ENCODE results near the gene LGALS4.
A peak's percentile ranks its signal among the peaks of the same experiment; 100 is the strongest.
"Not testable (repeated sequence)": the region's sequence is repeated elsewhere in the genome, so short reads cannot be mapped to it uniquely, and the experiment has no call there.

Gene LGALS4

DNA sequence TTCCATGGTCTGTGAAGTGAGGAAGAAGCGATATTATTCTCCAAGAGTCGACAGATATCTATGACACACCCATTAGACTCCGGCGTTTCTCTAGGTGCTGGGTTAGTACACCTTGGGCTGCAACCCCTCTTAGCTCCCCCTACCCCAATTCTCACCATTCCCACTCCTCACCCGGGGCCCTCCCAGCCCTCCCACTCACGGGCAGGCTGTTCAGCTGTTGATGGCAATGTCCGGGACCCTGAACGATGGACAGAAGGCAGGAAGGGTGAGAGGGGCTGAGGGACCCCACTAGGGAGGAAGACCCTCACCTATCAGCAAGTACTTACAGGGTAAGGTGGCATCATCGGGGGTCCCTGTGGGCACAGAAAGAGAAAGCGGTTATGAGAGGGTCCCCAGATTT lies 9.2 kb downstream of the LGALS4 start:
- Histone ChIP-seq H3K9me3 (ENCODE audit: control insufficient read depth, insufficient read depth, low read depth, low read length) (peaks cover 9% of the 10 kb centered on the region; the same call in 1 of the 2 replicates), H3K27ac (ENCODE audit: low read depth, low read length) (no peak overlapping the region), H3K9ac (ENCODE audit: low read length) (no peak overlapping the region), H3K4me3 (ENCODE audit: low read depth, low read length) (no peak overlapping the region), H3K4me1 (ENCODE audit: control insufficient read depth, insufficient read depth, low read length) (no peaks in the 10 kb centered on the region), H3K27me3 (ENCODE audit: control insufficient read depth, insufficient read depth, low read length) (no peaks in the 10 kb centered on the region), H3K36me3 (ENCODE audit: control insufficient read depth, insufficient read depth, low read length) (no peaks in the 10 kb centered on the region)

GRCh38 chr19:38801359-38802095 lies 11.2 kb downstream of the LGALS4 start:
- H3K9me3 ChIP-seq (ENCODE audit: control insufficient read depth, insufficient read depth, low read depth, low read length): 0 out of 2 replicates have a peak, but pooled peaks cover 5% of the 10 kb centered on the region
- H3K36me3 ChIP-seq (ENCODE audit: control insufficient read depth, insufficient read depth, low read length): no peaks in the 10 kb centered on the region
- no peaks in the 10 kb centered on the region for H3K27me3 ChIP-seq (ENCODE audit: control insufficient read depth, insufficient read depth, low read length)
- H3K4me1 ChIP-seq (ENCODE audit: control insufficient read depth, insufficient read depth, low read length): no peaks in the 10 kb centered on the region
- no peak overlapping the region for H3K9ac ChIP-seq (ENCODE audit: low read length)
- no peak overlapping the region for H3K4me3 ChIP-seq (ENCODE audit: low read depth, low read length)
- no peak overlapping the region for H3K27ac ChIP-seq (ENCODE audit: low read depth, low read length)

GRCh38 chr19:38800577-38801347 lies 12.0 kb downstream of the LGALS4 start:
- Histone ChIP-seq H3K4me1 (ENCODE audit: control insufficient read depth, insufficient read depth, low read length) (no peaks in the 10 kb centered on the region), H3K27ac (ENCODE audit: low read depth, low read length) (no peak overlapping the region), H3K36me3 (ENCODE audit: control insufficient read depth, insufficient read depth, low read length) (no peaks in the 10 kb centered on the region), H3K9ac (ENCODE audit: low read length) (no peak overlapping the region), H3K4me3 (ENCODE audit: low read depth, low read length) (no peak overlapping the region), H3K9me3 (ENCODE audit: control insufficient read depth, insufficient read depth, low read depth, low read length) (0 out of 2 replicates have a peak, but pooled peaks cover 5% of the 10 kb centered on the region), H3K27me3 (ENCODE audit: control insufficient read depth, insufficient read depth, low read length) (no peaks in the 10 kb centered on the region)

- Histone ChIP-seq H3K27me3 (ENCODE audit: control insufficient read depth, insufficient read depth, low read length) (no peaks in the 10 kb centered on the region), H3K4me1 (ENCODE audit: control insufficient read depth, insufficient read depth, low read length) (no peaks in the 10 kb centered on the region), H3K9me3 (ENCODE audit: control insufficient read depth, insufficient read depth, low read depth, low read length) (0 out of 2 replicates have a peak, but pooled peaks cover 5% of the 10 kb centered on the region), H3K36me3 (ENCODE audit: control insufficient read depth, insufficient read depth, low read length) (no peaks in the 10 kb centered on the region), H3K9ac (ENCODE audit: low read length) (no peak overlapping the region), H3K4me3 (ENCODE audit: low read depth, low read length) (no peak overlapping the region), H3K27ac (ENCODE audit: low read depth, low read length) (no peak overlapping the region)
Measured at GRCh38 chr19:38799104-38799503, 13.6 kb downstream of the LGALS4 start.

DNA sequence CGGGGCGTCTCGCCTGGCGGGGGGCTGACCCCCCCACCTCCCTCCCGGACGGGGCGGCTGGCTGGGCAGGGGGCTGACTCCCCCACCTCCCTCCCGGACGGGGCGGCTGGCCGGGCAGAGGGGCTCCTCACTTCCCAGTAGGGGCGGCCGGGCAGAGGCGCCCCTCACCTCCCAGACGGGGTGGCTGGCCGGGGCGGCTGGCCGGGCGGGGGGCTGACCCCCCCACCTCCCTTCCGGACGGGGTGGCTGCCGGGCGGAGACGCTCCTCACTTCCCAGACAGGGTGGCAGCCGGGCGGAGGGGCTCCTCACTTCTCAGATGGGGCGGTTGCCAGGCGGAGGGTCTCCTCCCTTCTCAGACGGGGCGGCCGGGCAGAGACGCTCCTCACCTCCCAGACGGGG lies 15.0 kb downstream of the LGALS4 start:
- not testable (repeated sequence) for H3K27ac ChIP-seq (ENCODE audit: low read depth, low read length); H3K4me1 ChIP-seq (ENCODE audit: control insufficient read depth, insufficient read depth, low read length); H3K9ac ChIP-seq (ENCODE audit: low read length); H3K36me3 ChIP-seq (ENCODE audit: control insufficient read depth, insufficient read depth, low read length); H3K27me3 ChIP-seq (ENCODE audit: control insufficient read depth, insufficient read depth, low read length); H3K9me3 ChIP-seq (ENCODE audit: control insufficient read depth, insufficient read depth, low read depth, low read length); H3K4me3 ChIP-seq (ENCODE audit: low read depth, low read length)

GRCh38 chr19:38796154-38796553 lies 16.6 kb downstream of the LGALS4 start:
- Histone ChIP-seq H3K36me3 (ENCODE audit: control insufficient read depth, insufficient read depth, low read length) (no peaks in the 10 kb centered on the region), H3K27ac (ENCODE audit: low read depth, low read length) (no peak overlapping the region)

GRCh38 chr19:38795549-38795948 lies 17.2 kb downstream of the LGALS4 start:
- no peaks in the 10 kb centered on the region for H3K36me3 ChIP-seq (ENCODE audit: control insufficient read depth, insufficient read depth, low read length)
- no peak overlapping the region for H3K4me3 ChIP-seq (ENCODE audit: low read depth, low read length)
- H3K27me3 ChIP-seq (ENCODE audit: control insufficient read depth, insufficient read depth, low read length): no peaks in the 10 kb centered on the region
- H3K27ac ChIP-seq (ENCODE audit: low read depth, low read length): no peak overlapping the region
- H3K9ac ChIP-seq (ENCODE audit: low read length): no peak overlapping the region
- H3K9me3 ChIP-seq (ENCODE audit: control insufficient read depth, insufficient read depth, low read depth, low read length): 0 out of 2 replicates have a peak, but pooled peaks cover 5% of the 10 kb centered on the region
- H3K4me1 ChIP-seq (ENCODE audit: control insufficient read depth, insufficient read depth, low read length): no peaks in the 10 kb centered on the region; the same call in 1 of the 2 replicates

More at GRCh38 chr19:38796154-38796553, 16.6 kb downstream of the LGALS4 start:
- H3K27me3 ChIP-seq (ENCODE audit: control insufficient read depth, insufficient read depth, low read length): no peaks in the 10 kb centered on the region
- H3K4me3 ChIP-seq (ENCODE audit: low read depth, low read length): no peak overlapping the region
- 0 out of 2 replicates have a peak, but pooled peaks cover 5% of the 10 kb centered on the region for H3K9me3 ChIP-seq (ENCODE audit: control insufficient read depth, insufficient read depth, low read depth, low read length)
- no peaks in the 10 kb centered on the region; the same call in 1 of the 2 replicates for H3K4me1 ChIP-seq (ENCODE audit: control insufficient read depth, insufficient read depth, low read length)
- H3K9ac ChIP-seq (ENCODE audit: low read length): no peak overlapping the region

DNA sequence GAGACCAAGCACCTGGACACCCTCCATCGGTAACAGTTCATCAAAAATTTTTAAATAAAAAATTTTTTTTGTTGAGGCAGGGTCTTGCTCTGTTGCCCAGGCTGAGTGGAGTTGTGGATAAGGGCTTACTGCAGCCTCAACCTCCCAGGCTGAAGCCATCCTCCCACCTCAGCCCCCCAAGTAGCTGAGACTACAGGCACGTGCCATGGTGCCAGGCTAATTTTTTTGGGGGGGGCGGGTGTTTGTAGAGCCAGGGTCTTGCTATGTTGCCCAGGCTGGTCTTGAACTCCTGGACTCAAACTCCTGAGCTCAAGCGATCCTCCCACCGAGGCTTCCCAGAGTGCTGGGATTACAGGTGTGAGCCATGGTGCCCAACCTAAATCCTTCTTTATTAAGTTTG lies 19.1 kb downstream of the LGALS4 start:
- Histone ChIP-seq H3K27ac (ENCODE audit: low read depth, low read length) (no peak overlapping the region), H3K27me3 (ENCODE audit: control insufficient read depth, insufficient read depth, low read length) (no peaks in the 10 kb centered on the region), H3K9me3 (ENCODE audit: control insufficient read depth, insufficient read depth, low read depth, low read length) (no peaks in the 10 kb centered on the region), H3K4me3 (ENCODE audit: low read depth, low read length) (no peak overlapping the region), H3K36me3 (ENCODE audit: control insufficient read depth, insufficient read depth, low read length) (no peaks in the 10 kb centered on the region), H3K4me1 (ENCODE audit: control insufficient read depth, insufficient read depth, low read length) (peaks cover 1% of the 10 kb centered on the region), H3K9ac (ENCODE audit: low read length) (no peak overlapping the region)

- Histone ChIP-seq H3K36me3 (ENCODE audit: control insufficient read depth, insufficient read depth, low read length) (no peaks in the 10 kb centered on the region), H3K27me3 (ENCODE audit: control insufficient read depth, insufficient read depth, low read length) (no peaks in the 10 kb centered on the region), H3K4me1 (ENCODE audit: control insufficient read depth, insufficient read depth, low read length) (peaks cover 6% of the 10 kb centered on the region), H3K4me3 (ENCODE audit: low read depth, low read length) (peak overlapping the region; percentile 38; the same call in 1 of the 2 replicates), H3K9ac (ENCODE audit: low read length) (no peak overlapping the region), H3K27ac (ENCODE audit: low read depth, low read length) (no peak overlapping the region), H3K9me3 (ENCODE audit: control insufficient read depth, insufficient read depth, low read depth, low read length) (no peaks in the 10 kb centered on the region)
Measured at GRCh38 chr19:38793177-38793576, 19.6 kb downstream of the LGALS4 start.

GRCh38 chr19:38792250-38793111 lies 20.3 kb downstream of the LGALS4 start:
- Histone ChIP-seq H3K9ac (ENCODE audit: low read length) (no peak overlapping the region), H3K4me1 (ENCODE audit: control insufficient read depth, insufficient read depth, low read length) (peaks cover 8% of the 10 kb centered on the region), H3K4me3 (ENCODE audit: low read depth, low read length) (peak overlapping the region; percentile 38; the same call in 1 of the 2 replicates), H3K27me3 (ENCODE audit: control insufficient read depth, insufficient read depth, low read length) (no peaks in the 10 kb centered on the region), H3K36me3 (ENCODE audit: control insufficient read depth, insufficient read depth, low read length) (no peaks in the 10 kb centered on the region), H3K27ac (ENCODE audit: low read depth, low read length) (no peak overlapping the region), H3K9me3 (ENCODE audit: control insufficient read depth, insufficient read depth, low read depth, low read length) (no peaks in the 10 kb centered on the region)

Data from HUES6 (cell line).